Common myeloid progenitor, CD34-positive (primary cell): ENCODE results near the gene IL36B.

Source experiments
- CTCF ChIA-PET: fragments of 350-600 bp; sonication (Branson Sonifier 250); formaldehyde crosslinking; loops from one replicate; lab custom pipeline; 2021; ENCODE audit warnings: antibody characterized with exemption; lab: Charles Lee
- POLR2A ChIA-PET: fragments of 350-600 bp; sonication (Branson Sonifier 250); formaldehyde crosslinking; loops from one replicate; lab custom pipeline; 2021; ENCODE audit warnings: antibody characterized with exemption; lab: Charles Lee
- DNase-seq, 3 donors: peaks; one replicate each; pipeline versions ENCODE4 v3.0.0 to v3.0.0-alpha.2; 2013
- H3K27ac ChIP-seq, 2 experiments: 1 replicate in 1 of 2; 2 replicates in 1 of 2; pipeline ENCODE4 v1.7.0; 2013; ENCODE audit warnings: inconsistent platforms in 2 of 2, low read length in 2 of 2, mild to moderate bottlenecking in 2 of 2, low read depth in 1 of 2, moderate library complexity in 1 of 2; ENCODE audit not compliant: severe bottlenecking in 2 of 2, insufficient read depth in 1 of 2, poor library complexity in 1 of 2
- H3K27me3 ChIP-seq, 5 experiments: replicated peaks in 2 of 5; 1 replicate in 3 of 5; 2 replicates in 2 of 5; pipeline versions ENCODE4 v1.6.1 to v1.7.0; 2013; ENCODE audit warnings: low read length in 4 of 5, mild to moderate bottlenecking in 2 of 5, moderate library complexity in 2 of 5, inconsistent platforms in 1 of 5; ENCODE audit not compliant: insufficient read depth in 5 of 5, control insufficient read depth in 4 of 5
- H3K36me3 ChIP-seq, 4 experiments: 1 replicate in 2 of 4; 2 replicates in 2 of 4; pipeline versions ENCODE4 v1.6.1 to v1.7.0; 2013; ENCODE audit warnings: low read length in 3 of 4, control low read depth in 1 of 4, mild to moderate bottlenecking in 1 of 4; ENCODE audit not compliant: control insufficient read depth in 4 of 4, insufficient read depth in 4 of 4
- H3K4me1 ChIP-seq, 4 experiments: 1 replicate in 3 of 4; 2 replicates in 1 of 4; pipeline versions ENCODE4 v1.6.1 to v1.7.1; 2013; ENCODE audit warnings: low read length in 3 of 4, mild to moderate bottlenecking in 3 of 4, control low read depth in 1 of 4, inconsistent platforms in 1 of 4, moderate library complexity in 1 of 4; ENCODE audit not compliant: control insufficient read depth in 4 of 4, insufficient read depth in 4 of 4; ENCODE audit errors: control extremely low read depth in 1 of 4
- H3K4me3 ChIP-seq, 7 experiments: 1 replicate in 4 of 7; 2 replicates in 3 of 7; pipeline versions ENCODE4 v1.5.1 to v1.7.0; 2013; ENCODE audit warnings: mild to moderate bottlenecking in 7 of 7, low read length in 6 of 7, moderate library complexity in 6 of 7, inconsistent platforms in 2 of 7, low read depth in 2 of 7, control low read depth in 1 of 7; ENCODE audit not compliant: insufficient read depth in 4 of 7, control insufficient read depth in 1 of 7; ENCODE audit errors: extremely low read depth in 1 of 7
- H3K9me3 ChIP-seq, 5 experiments: 1 replicate in 4 of 5; 2 replicates in 1 of 5; pipeline versions ENCODE4 v1.6.1 to v1.7.1; 2013; ENCODE audit warnings: low read length in 4 of 5, mild to moderate bottlenecking in 2 of 5, inconsistent platforms in 1 of 5, low read depth in 1 of 5, moderate library complexity in 1 of 5; ENCODE audit not compliant: control insufficient read depth in 4 of 5, insufficient read depth in 2 of 5; ENCODE audit errors: control extremely low read depth in 1 of 5
- WGBS: methylation state at CpG from one replicate; pipeline ENCODE4 v1.1.5; 2013; ENCODE audit not compliant: insufficient coverage; 5-methylcytosine and 5-hydroxymethylcytosine counted together

Gene IL36B

GRCh38 chr2:113039719-113040118 is 12.9 kb downstream of the IL36B start:
- CTCF ChIA-PET, result no interaction called here
- Histone ChIP-seq H3K9me3 (no peaks in the 10 kb centered on the region), H3K4me3 (no peak overlapping the region), H3K27ac (no peak overlapping the region), H3K4me1 (no peaks in the 10 kb centered on the region), H3K27me3 (peaks cover 0 to 4% (median 0%) of the 10 kb centered on the region in 5 experiments), H3K36me3 (no peaks in the 10 kb centered on the region)
- POLR2A ChIA-PET, result no interaction called here
- 59% methylated on average over 5 of the region's 5 CpGs for WGBS
- no peak for DNase-seq

GRCh38 chr2:113039158-113039557 is 13.5 kb downstream of the IL36B start:
- H3K27me3 ChIP-seq, result peaks cover 0 to 4% (median 0%) of the 10 kb centered on the region in 5 experiments
- H3K9me3 ChIP-seq, result no peaks in the 10 kb centered on the region
- no peak for DNase-seq
- no peaks in the 10 kb centered on the region for H3K4me1 ChIP-seq
- no peak overlapping the region for H3K27ac ChIP-seq
- H3K4me3 ChIP-seq, result no peak overlapping the region
- WGBS, result 100% methylated on average over 1 of the region's 2 CpGs
- ChIA-PET CTCF (no interaction called here), POLR2A (no interaction called here)
- no peaks in the 10 kb centered on the region for H3K36me3 ChIP-seq

- Histone ChIP-seq H3K27ac (no peak overlapping the region), H3K36me3 (no peaks in the 10 kb centered on the region), H3K4me3 (no peak overlapping the region), H3K4me1 (no peaks in the 10 kb centered on the region), H3K27me3 (peaks cover 0 to 4% (median 0%) of the 10 kb centered on the region in 5 experiments), H3K9me3 (no peaks in the 10 kb centered on the region)
- ChIA-PET POLR2A (no interaction called here), CTCF (no interaction called here)
- no peak for DNase-seq
- 80% methylated on average over 1 of the region's 3 CpGs for WGBS
These were observed 14.4 kb downstream of the IL36B start for GRCh38 chr2:113038291-113038690.

GRCh38 chr2:113036763-113037162 is 15.9 kb downstream of the IL36B start:
- POLR2A ChIA-PET, result no interaction called here
- Histone ChIP-seq H3K27me3 (peaks cover 0 to 4% (median 0%) of the 10 kb centered on the region in 5 experiments), H3K27ac (no peak overlapping the region), H3K9me3 (no peaks in the 10 kb centered on the region), H3K4me1 (no peaks in the 10 kb centered on the region), H3K36me3 (no peaks in the 10 kb centered on the region), H3K4me3 (no peak overlapping the region)
- CTCF ChIA-PET, result interaction anchor here (1.1 kb wide), 1 partner anchor 9 kb away, joined by 3 read pairs; no protein-coding TSS in a partner anchor
- DNase-seq, result no peak
- 98% methylated on average over 8 of the region's 9 CpGs for WGBS

- WGBS, result 100% methylated on average over 2 of the region's 3 CpGs
- CTCF ChIA-PET, result no interaction called here
- no peak overlapping the region for H3K4me3 ChIP-seq
- H3K27ac ChIP-seq, result no peak overlapping the region
- POLR2A ChIA-PET, result no interaction called here
- no peaks in the 10 kb centered on the region for H3K4me1 ChIP-seq
- no peaks in the 10 kb centered on the region for H3K9me3 ChIP-seq
- peaks cover 0 to 10% (median 0%) of the 10 kb centered on the region in 5 experiments for H3K27me3 ChIP-seq
- DNase-seq, result no peak
- H3K36me3 ChIP-seq, result no peaks in the 10 kb centered on the region
These were observed 18.7 kb downstream of the IL36B start for GRCh38 chr2:113034016-113034415.

- no peak for DNase-seq
- WGBS, result 100% methylated on average over 1 of the region's 1 CpG
- ChIA-PET CTCF (interaction anchor here (1.3 kb wide), 1 partner anchor 47 kb away, joined by 3 read pairs; no protein-coding TSS in a partner anchor), POLR2A (no interaction called here)
- no peaks in the 10 kb centered on the region for H3K4me1 ChIP-seq
- H3K27me3 ChIP-seq, result peaks cover 0 to 11% (median 1%) of the 10 kb centered on the region in 5 experiments
- no peaks in the 10 kb centered on the region for H3K36me3 ChIP-seq
- H3K4me3 ChIP-seq, result no peak overlapping the region
- no peak overlapping the region for H3K27ac ChIP-seq
- H3K9me3 ChIP-seq, result no peaks in the 10 kb centered on the region
These were observed 19.9 kb downstream of the IL36B start for GRCh38 chr2:113032737-113033136.

GRCh38 chr2:113028112-113028511 is 24.6 kb downstream of the IL36B start:
- Histone ChIP-seq H3K4me1 (no peaks in the 10 kb centered on the region), H3K27me3 (peaks cover 0 to 11% (median 6%) of the 10 kb centered on the region in 5 experiments), H3K4me3 (no peak overlapping the region), H3K36me3 (no peaks in the 10 kb centered on the region), H3K27ac (no peak overlapping the region), H3K9me3 (no peaks in the 10 kb centered on the region)
- no peak for DNase-seq
- WGBS, result 11% methylated on average over 1 of the region's 1 CpG
- ChIA-PET CTCF (no interaction called here), POLR2A (no interaction called here)
